ENCODE data around the gene SLC38A10. TPM values are rescaled to one million over a fixed set of nuclear protein-coding genes. Genes with fewer than 3 reads are reported as not detected.

The SLC38A10 gene
- polyA plus RNA-seq, 1 experiment = 29.3 TPM

DNA sequence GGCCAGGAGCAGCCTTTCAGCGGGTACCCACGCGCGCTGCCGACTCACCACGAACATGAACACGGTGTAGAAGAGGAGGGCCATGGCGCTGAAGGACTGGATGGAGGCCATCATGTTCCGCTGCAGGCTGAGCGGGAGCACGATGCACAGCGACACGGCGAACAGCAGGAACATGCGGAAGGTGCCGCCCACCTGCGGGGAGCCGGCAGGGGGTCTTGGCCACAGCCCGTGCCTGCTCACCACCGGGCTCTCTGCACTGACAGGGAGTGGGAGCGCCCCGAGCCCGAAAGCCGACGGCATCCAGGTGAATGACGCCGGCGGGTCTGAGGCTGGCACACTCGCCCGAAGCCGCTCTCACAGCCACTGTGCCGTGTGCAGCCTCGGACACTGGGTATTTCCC lies 13.0 kb downstream of the SLC38A10 start:
- Histone ChIP-seq H3K4me3 (ENCODE audit: low read depth, low read length) (no peak overlapping the region), H3K27me3 (ENCODE audit: control insufficient read depth, insufficient read depth, low read length) (no peaks in the 10 kb centered on the region), H3K9me3 (ENCODE audit: control insufficient read depth, insufficient read depth, low read length) (no peaks in the 10 kb centered on the region; the same call in 1 of the 2 replicates), H3K27ac (ENCODE audit: low read depth, low read length) (no peak overlapping the region)
- TF ChIP-seq, protein P1, sequence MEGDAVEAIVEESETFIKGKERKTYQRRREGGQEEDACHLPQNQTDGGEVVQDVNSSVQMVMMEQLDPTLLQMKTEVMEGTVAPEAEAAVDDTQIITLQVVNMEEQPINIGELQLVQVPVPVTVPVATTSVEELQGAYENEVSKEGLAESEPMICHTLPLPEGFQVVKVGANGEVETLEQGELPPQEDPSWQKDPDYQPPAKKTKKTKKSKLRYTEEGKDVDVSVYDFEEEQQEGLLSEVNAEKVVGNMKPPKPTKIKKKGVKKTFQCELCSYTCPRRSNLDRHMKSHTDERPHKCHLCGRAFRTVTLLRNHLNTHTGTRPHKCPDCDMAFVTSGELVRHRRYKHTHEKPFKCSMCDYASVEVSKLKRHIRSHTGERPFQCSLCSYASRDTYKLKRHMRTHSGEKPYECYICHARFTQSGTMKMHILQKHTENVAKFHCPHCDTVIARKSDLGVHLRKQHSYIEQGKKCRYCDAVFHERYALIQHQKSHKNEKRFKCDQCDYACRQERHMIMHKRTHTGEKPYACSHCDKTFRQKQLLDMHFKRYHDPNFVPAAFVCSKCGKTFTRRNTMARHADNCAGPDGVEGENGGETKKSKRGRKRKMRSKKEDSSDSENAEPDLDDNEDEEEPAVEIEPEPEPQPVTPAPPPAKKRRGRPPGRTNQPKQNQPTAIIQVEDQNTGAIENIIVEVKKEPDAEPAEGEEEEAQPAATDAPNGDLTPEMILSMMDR (IDR thresholded peaks at IDR 0.05; ENCODE audit: low read depth, low read length) = no peak
- POLR2A ChIA-PET = no interaction called here
- no peak for DNase-seq (ENCODE audit: low read depth, low spot score)
- CTCF ChIA-PET = interaction anchor here (0.6 kb wide), 1 partner anchor 13 kb away, joined by 6 read pairs; the partner anchor contains the start of gene SLC38A10

GRCh38 chr17:81280571-81280970 lies 14.5 kb downstream of the SLC38A10 start:
- Histone ChIP-seq H3K4me3 (ENCODE audit: low read depth, low read length) (no peak overlapping the region), H3K9me3 (ENCODE audit: control insufficient read depth, insufficient read depth, low read length) (no peaks in the 10 kb centered on the region; the same call in 1 of the 2 replicates), H3K27me3 (ENCODE audit: control insufficient read depth, insufficient read depth, low read length) (no peaks in the 10 kb centered on the region), H3K27ac (ENCODE audit: low read depth, low read length) (no peak overlapping the region)
- CTCF ChIA-PET = no interaction called here
- POLR2A ChIA-PET = no interaction called here
- no peak for DNase-seq (ENCODE audit: low read depth, low spot score)
- TF ChIP-seq, protein P1 (IDR thresholded peaks at IDR 0.05; ENCODE audit: low read depth, low read length) = no peak

DNA sequence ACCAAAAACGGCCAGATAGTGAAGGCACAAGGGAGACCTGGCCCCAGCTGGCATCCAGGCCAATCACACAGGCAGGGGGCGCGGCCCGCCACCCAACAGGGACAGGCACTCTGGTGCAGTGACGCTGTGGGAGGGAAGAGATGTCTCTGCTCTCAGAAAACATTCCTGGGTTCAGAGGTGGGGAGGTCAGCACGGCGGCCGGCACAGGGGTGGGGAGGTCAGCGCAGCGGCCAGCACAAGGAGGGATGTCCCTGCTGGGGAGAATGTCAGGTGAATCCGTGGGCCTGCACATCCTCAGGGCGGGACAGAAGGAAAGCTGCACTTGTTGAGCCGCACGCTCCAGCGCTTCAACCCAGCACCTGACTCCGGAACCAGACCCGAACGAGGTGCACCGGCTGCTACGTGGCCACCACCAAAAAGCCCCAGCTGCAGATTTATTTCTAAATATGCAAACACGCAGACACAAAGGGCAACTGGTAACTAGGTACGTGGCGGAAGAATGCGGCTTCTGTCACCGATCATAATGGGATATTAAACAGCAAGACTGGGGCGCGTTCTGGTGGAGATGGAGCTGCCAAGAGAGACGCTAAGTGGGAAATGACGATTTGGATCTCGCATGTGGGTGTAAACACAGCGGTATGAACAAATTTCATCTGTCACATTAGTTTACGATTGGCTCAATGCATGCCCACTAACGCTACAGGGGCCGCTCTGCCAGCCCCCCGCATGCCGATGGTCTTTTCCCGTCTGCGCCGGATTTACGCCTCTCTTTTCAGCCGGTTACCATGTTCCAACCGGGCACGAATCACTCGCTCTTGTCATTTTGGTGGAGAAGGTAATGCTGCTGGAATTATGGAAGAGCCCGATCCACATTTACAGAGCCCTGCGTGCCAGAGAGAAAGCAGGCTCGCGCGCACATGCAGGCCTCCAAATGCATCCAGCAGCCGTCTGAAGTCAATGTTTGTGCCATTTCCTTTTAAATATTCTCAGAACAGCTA lies 15.5 kb downstream of the SLC38A10 start:
- TF ChIP-seq, protein P1 (IDR thresholded peaks at IDR 0.05; ENCODE audit: low read depth, low read length) = no peak
- no peaks in the 10 kb centered on the region for H3K27me3 ChIP-seq (ENCODE audit: control insufficient read depth, insufficient read depth, low read length)
- ChIA-PET CTCF (interaction anchor here (1.5 kb wide), 2 partner anchors 13 to 205 kb away, joined by 4 to 6 read pairs; no protein-coding TSS in a partner anchor), POLR2A (no interaction called here)
- no peaks in the 10 kb centered on the region; the same call in 1 of the 2 replicates for H3K9me3 ChIP-seq (ENCODE audit: control insufficient read depth, insufficient read depth, low read length)
- no peak for DNase-seq (ENCODE audit: low read depth, low spot score)
- H3K27ac ChIP-seq (ENCODE audit: low read depth, low read length) = no peak overlapping the region
- H3K4me3 ChIP-seq (ENCODE audit: low read depth, low read length) = no peak overlapping the region

- Histone ChIP-seq H3K27ac (ENCODE audit: low read depth, low read length) (no peak overlapping the region), H3K4me3 (ENCODE audit: low read depth, low read length) (no peak overlapping the region), H3K9me3 (ENCODE audit: control insufficient read depth, insufficient read depth, low read length) (no peaks in the 10 kb centered on the region; the same call in 1 of the 2 replicates), H3K27me3 (ENCODE audit: control insufficient read depth, insufficient read depth, low read length) (no peaks in the 10 kb centered on the region)
- POLR2A ChIA-PET = no interaction called here
- TF ChIP-seq, protein P1 (IDR thresholded peaks at IDR 0.05; ENCODE audit: low read depth, low read length) = no peak
- DNase-seq (ENCODE audit: low read depth, low spot score) = no peak
- CTCF ChIA-PET = interaction anchor here (1.5 kb wide), 2 partner anchors 13 to 206 kb away, joined by 4 to 6 read pairs; no protein-coding TSS in a partner anchor
Measured at GRCh38 chr17:81278831-81279230, 16.3 kb downstream of the SLC38A10 start.
